ENCODE data around the gene WNK1.
A peak's percentile ranks its signal among the peaks of the same experiment; 100 is the strongest.
"Not testable (repeated sequence)": the region's sequence is repeated elsewhere in the genome, so short reads cannot be mapped to it uniquely, and the experiment has no call there.

Gene WNK1

GRCh38 chr12:926641-927040 is 174.3 kb downstream of the WNK1 start:
- no peak overlapping the region for H3K27ac ChIP-seq
- no peak overlapping the region for H3K4me3 ChIP-seq

GRCh38 chr12:931060-931459 is 178.7 kb downstream of the WNK1 start:
- no peak overlapping the region for H3K4me3 ChIP-seq
- H3K27ac ChIP-seq: no peak overlapping the region

- Histone ChIP-seq H3K27ac (no peak overlapping the region), H3K4me3 (no peak overlapping the region)
Measured at GRCh38 chr12:931591-931990, 179.2 kb downstream of the WNK1 start.

DNA sequence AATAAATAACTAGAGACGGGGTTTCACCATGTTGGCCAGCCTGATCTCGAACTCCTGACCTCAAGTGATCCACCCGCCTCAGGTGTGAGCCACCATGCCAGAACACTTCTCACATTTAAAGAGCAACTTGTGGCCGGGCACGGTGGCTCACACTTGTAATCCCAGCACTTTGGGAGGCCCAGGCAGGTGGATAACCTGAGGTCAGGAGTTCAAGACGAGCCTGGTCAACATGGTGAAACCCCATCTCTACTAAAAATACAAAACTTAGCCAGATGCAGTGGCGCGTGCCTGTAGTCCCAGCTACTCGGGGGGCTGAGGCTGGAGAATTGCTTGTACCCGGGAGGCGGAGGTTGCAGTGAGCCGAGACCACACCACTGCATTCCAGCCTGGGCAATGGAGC is 183.5 kb downstream of the WNK1 start:
- H3K27ac ChIP-seq, H3K4me3 ChIP-seq: not testable (repeated sequence)

- H3K4me3 ChIP-seq: no peak overlapping the region
- no peak overlapping the region for H3K27ac ChIP-seq
Measured at GRCh38 chr12:936377-937345, 184.3 kb downstream of the WNK1 start.

DNA sequence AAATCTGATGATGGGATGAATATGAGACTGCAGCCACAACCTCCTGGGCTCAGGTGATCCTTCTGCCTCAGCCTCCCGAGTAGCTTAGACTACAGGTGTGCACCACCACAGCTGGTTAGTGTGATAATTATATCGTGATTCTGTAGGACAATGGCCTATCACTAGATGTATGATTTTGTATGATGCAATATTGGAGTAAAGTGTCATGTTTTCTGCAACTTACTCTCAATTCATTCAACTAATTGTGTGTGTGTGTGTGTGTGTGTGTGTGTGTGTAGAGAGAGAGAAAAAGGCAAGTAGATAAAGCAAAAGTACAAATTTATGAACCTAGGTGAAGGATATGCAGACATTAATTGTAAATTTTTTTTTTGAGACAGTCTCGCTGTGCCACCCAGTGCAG is 186.4 kb downstream of the WNK1 start:
- Histone ChIP-seq H3K4me3 (no peak overlapping the region), H3K27ac (no peak overlapping the region)

- H3K27ac ChIP-seq: no peak overlapping the region
- no peak overlapping the region for H3K4me3 ChIP-seq
Measured at GRCh38 chr12:943051-943450, 190.7 kb downstream of the WNK1 start.

DNA sequence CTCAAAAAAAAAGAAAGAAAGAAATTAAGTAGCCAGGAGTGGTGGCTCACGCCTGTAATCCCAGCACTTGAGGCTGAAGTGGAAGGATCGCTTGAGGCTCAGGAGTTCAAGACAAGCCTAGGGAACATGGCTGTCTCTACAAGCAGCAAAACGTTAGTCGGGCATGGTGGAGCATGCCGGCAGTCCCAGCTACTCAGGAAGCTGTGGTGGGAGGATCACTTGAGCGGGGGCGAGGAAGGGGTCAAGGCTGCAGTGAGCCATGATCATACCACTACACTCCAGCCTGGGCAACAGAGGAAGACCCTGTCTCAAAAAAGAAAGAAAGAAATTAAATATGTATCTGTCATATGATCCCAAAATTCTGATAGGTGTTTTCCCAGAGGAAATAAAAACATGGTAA is 191.8 kb downstream of the WNK1 start:
- no peak overlapping the region for H3K27ac ChIP-seq
- no peak overlapping the region for H3K4me3 ChIP-seq

DNA sequence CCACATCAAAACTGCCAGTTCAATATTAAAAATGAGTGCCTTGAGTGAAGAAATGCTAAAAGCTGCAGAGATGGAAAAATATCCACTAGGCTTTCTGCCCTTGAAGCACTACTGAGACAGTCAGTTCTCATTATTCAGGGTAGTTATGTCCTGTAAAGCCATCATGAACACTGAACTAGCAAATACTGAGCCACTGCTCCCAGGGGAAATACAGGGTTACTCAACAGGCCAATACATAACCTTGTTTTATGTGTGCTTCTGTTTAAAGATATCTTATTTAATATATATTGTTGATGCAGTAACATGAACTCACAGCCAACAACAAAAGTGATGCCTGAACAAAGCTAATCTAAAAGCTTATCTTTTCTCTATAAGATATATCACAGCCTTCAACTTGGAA is 193.8 kb downstream of the WNK1 start:
- no peak overlapping the region for H3K27ac ChIP-seq
- H3K4me3 ChIP-seq: no peak overlapping the region

DNA sequence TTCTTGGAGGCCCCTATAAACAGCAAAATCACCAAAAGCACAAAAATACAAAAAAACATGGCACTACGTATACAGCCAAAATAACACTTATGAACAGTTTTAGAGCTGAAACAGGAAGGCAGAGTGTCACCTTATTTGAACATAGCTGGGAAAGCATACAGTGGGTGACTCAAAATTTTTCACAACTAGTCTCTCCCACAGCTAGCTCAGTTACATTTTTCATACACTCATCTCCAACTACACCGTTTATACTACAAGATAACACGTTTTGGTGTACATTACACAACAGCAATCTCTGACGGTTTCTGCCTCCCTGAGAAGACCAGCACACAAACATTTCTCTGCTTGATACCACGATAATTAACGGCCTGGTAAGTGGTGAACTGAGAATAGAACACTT is 194.3 kb downstream of the WNK1 start:
- Histone ChIP-seq H3K27ac (no peak overlapping the region), H3K4me3 (no peak overlapping the region)

DNA sequence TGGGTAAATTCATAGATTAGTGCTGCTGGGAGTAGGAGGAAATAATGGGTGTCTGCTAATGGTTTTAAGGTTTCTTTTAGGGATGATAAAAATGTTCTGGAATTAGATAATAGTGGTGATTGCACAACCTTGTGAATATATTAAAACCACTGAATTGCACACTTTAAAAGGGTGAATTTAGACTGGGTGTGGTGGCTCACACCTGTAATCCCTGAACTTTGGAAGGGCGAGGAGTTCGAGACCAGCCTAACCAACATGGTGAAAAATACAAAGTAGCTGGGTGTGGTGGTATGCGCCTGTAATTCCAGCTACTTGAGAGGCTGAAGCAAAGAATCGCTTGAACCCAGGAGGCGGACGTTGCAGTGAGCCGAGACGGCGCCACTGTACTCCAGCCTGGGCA is 195.9 kb downstream of the WNK1 start:
- H3K27ac ChIP-seq: peak overlapping the region in 11 of 21 experiments; percentile 76 to 94 (median 91)
- H3K4me3 ChIP-seq: peak overlapping the region in 6 of 7 experiments; percentile 65 to 83 (median 72)

DNA sequence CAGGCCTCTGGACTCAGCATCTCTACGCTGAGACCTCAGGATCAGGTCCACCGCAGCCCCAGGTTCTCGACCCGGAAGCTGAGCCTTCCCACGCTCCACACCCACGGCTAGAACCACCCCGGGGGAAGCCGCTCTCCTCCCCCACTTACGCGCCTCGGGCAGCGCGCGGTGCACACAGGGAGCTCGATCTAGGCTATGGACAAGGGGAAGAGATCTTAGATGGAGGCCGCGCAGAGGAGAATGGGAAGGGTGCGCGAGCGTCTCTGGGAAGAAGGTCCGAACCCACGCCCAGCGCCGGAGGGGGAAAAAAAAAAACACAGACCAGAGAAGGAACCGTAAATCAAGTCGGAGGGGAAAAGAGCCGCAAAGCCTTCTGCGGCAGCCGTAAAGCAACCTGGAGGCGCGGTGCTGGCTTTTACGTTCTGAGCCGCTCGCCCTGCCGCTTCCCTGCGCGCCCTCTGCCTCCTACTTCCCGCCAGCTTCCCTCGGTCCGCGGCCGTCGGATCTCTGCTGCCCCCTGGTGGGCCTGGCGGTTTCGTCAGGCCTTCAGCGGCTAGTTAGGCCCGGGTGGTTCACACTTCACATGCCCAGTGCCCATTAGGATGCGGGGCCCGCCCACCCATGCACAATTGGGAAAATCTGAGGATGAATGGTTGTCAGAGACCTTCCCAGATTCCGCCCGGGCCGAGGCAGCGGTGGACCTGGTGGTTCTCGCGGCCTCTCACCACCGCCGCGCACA is 197.2 kb downstream of the WNK1 start, which contains the start of gene RAD52:
Gene RAD52, minus strand, starts transcription at position 242 of the 739 bp plus-strand sequence. CDS start 16,636 bp downstream, outside the sequence.
- peak within 1 kb of the TSS; percentile 65 to 83 (median 70) for H3K4me3 ChIP-seq
- peak within 1 kb of the TSS; percentile 76 to 95 (median 91) for H3K27ac ChIP-seq

DNA sequence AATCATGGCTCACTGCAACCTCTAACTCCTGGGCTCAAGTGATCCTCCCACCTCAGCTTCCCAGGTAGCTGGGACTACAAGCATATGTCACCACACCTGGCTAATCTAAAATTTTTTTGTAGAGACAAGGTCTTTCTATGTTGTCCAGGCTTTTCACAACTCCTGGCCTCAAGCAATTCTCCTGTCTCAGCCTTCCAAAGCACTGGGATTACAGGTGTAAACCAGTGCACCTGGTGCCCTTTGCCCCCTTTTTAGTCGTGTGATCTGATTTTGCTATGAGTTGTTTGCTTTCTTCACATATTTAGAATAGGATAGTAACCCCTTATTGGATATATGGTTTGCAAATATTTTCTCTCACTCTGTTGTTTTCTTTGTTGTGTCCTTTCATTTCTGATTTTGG is 198.8 kb downstream of the WNK1 start:
- Histone ChIP-seq H3K4me3 (no peak overlapping the region), H3K27ac (no peak overlapping the region)

DNA sequence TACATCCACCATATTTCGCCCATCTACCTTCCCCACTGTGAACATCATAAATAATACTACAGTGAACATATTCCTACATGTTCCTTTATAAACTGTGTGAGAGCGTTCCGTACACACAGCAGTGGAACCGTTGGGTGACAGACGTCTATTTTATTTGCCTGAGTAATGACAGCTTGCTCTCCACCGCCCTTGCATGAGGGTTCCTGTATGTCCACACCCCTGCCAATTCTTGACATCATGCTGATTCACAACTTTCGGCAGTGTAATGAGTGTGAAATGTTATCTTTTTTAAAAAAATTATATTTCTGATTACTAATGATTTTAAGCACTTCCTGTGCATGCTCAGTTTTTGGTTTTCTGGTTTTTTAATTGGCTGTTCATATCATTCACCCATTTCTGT is 201.4 kb downstream of the WNK1 start:
- H3K4me3 ChIP-seq: no peak overlapping the region
- peak overlapping the region in 1 of 21 experiments; percentile 10 for H3K27ac ChIP-seq

DNA sequence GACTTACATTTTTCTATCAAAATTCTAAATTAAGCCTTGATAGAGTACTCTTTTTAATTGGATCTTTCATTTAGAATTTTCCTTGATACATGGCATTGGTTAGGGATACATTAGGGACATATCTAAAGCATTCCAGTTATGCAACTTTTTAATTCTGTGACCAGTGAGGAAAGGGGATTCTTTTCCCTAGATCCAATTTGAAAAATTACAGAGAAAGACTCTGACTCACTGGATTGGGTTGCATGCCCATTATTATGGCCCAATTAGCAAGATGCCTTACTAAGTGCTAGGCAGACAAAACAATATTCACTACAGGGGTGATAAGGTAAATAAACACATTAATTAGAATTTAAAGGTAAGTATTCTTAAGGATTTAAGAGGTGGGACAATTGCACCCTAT is 202.4 kb downstream of the WNK1 start:
- Histone ChIP-seq H3K27ac (no peak overlapping the region), H3K4me3 (no peak overlapping the region)

GRCh38 chr12:955939-956338 is 203.6 kb downstream of the WNK1 start:
- H3K27ac ChIP-seq: no peak overlapping the region
- H3K4me3 ChIP-seq: no peak overlapping the region

DNA sequence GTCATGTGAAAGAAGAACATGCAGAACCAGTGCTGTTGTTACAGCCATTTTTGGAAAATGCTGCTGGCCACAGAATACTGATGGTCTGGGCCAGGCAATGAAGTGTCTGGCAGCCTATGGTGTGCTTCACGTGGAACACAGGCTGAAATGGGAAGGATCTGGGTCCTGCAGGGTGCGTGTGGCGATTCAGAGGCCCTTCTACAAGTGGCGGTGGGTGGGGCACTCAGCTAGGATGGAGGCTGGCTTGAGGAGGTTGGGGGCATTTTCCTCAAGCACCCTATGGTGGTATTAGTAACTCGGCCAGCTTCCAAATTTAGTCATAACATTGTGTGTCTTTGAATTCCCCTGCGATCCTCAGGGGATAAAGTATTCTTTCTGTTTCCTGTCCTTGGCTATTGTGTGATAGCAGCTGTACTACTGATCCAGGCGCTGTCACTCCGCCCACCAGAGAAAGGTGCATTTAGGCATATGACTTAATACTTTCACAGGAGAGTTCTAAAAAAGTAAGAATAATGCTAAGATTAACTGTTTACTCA is 206.3 kb downstream of the WNK1 start:
- H3K27ac ChIP-seq: no peak overlapping the region
- H3K4me3 ChIP-seq: no peak overlapping the region

Data from skin epidermis (tissue), 12 donors.